ENCODE data around the gene NDUFA7. TPM values are rescaled to one million over a fixed set of nuclear protein-coding genes. Genes with fewer than 3 reads are reported as not detected.

The NDUFA7 gene
- polyA plus RNA-seq, 2 of the 4 experiments (the other 2 are of a cell fraction): 29.7 to 40.2 TPM

DNA sequence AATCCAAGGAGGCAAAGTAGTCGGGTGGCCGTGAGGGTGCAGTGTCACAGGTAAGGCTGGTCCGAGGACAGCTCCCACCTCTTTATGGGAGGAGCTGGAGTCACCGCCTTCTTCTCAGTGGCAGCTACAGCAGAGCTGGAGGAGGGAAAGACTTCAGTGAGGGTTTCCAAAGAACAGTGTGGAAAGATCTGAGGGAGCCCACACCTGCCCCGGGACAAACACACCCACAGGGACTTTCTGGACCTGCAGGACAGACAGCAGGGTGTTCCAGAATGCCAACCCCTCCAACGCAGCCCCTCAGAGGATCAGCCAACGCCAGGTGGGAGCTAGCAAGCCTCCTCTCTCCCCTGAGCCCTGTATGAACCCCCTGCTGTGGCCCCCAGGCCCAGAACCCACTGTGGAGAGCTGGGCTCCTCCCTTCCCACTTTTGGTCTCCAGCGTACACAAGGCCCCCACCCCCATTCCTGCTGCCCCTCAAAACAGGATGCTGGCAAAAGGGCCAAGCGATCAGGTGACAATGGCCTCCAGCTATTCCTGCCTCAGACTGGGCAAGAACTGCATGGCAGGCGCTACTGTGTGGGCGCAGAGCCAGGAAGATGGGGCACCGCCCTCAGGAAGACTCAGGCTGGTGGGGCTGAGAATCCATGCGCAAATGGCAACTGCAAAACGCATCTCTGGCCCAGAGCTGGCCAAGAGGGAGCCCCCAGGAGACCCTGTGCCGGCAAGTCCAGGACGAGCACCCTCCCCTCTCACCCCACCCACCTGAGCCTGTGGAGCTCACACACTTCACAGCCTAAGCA is 9.5 kb downstream of the NDUFA7 start:
- POLR2A ChIA-PET: interaction anchor here (2.1 kb wide), 1 partner anchor 9 kb away, joined by 7 read pairs; the partner anchor contains the start of genes NDUFA7 and RPS28
- WGBS (ENCODE audit: missing lambda C conversion rate): 81% methylated on average over 9 of the region's 16 CpGs
- no peak for DNase-seq (ENCODE audit: low read depth in 1 of 2, low spot score in 1 of 2)
- Histone ChIP-seq H3K4me1 (peaks cover 17% of the 10 kb centered on the region), H3K27ac (no peak overlapping the region), H3K4me2 (no peak overlapping the region), H3K4me3 (no peak overlapping the region), H3K9me3 (no peaks in the 10 kb centered on the region)
- no peak for ATAC-seq
- FAIRE-seq: no peak
- CTCF ChIA-PET: interaction anchor here (0.8 to 1.1 kb wide), 3 partner anchors 9 to 194 kb away, joined by 3 to 5 read pairs (median 3); no protein-coding TSS in a partner anchor
- TF ChIP-seq EHF (CRISPR knock-in tag; IDR thresholded peaks at IDR 0.05) (no peak), HEYL (CRISPR knock-in tag; IDR thresholded peaks at IDR 0.05) (no peak), TP53 (CRISPR knock-in tag; IDR thresholded peaks at IDR 0.05) (no peak), JUNB (IDR thresholded peaks at IDR 0.05) (no peak), EP300 (IDR thresholded peaks at IDR 0.05) (no peak), CBX2 (IDR thresholded peaks at IDR 0.05; ENCODE audit: borderline replicate concordance, low read depth) (no peak), HDAC2 (IDR thresholded peaks at IDR 0.05) (no peak), BHLHE40 (IDR thresholded peaks at IDR 0.05; ENCODE audit: low read depth, low read length) (no peak), ZFP36 (IDR thresholded peaks at IDR 0.05; ENCODE audit: borderline replicate concordance, partially characterized antibody) (no peak), HOXB5 (CRISPR knock-in tag; IDR thresholded peaks at IDR 0.05) (no peak), JUN (IDR thresholded peaks at IDR 0.05) (no peak), RCOR1 (IDR thresholded peaks at IDR 0.05; ENCODE audit: low read depth, low read length) (no peak), CEBPB (IDR thresholded peaks at IDR 0.05) (no peak), NPAS2 (CRISPR knock-in tag; IDR thresholded peaks at IDR 0.05; ENCODE audit: borderline replicate concordance) (no peak)
- TF ChIP-seq, protein P1, sequence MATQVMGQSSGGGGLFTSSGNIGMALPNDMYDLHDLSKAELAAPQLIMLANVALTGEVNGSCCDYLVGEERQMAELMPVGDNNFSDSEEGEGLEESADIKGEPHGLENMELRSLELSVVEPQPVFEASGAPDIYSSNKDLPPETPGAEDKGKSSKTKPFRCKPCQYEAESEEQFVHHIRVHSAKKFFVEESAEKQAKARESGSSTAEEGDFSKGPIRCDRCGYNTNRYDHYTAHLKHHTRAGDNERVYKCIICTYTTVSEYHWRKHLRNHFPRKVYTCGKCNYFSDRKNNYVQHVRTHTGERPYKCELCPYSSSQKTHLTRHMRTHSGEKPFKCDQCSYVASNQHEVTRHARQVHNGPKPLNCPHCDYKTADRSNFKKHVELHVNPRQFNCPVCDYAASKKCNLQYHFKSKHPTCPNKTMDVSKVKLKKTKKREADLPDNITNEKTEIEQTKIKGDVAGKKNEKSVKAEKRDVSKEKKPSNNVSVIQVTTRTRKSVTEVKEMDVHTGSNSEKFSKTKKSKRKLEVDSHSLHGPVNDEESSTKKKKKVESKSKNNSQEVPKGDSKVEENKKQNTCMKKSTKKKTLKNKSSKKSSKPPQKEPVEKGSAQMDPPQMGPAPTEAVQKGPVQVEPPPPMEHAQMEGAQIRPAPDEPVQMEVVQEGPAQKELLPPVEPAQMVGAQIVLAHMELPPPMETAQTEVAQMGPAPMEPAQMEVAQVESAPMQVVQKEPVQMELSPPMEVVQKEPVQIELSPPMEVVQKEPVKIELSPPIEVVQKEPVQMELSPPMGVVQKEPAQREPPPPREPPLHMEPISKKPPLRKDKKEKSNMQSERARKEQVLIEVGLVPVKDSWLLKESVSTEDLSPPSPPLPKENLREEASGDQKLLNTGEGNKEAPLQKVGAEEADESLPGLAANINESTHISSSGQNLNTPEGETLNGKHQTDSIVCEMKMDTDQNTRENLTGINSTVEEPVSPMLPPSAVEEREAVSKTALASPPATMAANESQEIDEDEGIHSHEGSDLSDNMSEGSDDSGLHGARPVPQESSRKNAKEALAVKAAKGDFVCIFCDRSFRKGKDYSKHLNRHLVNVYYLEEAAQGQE (IDR thresholded peaks at IDR 0.05): no peak
- TF ChIP-seq, protein P2, sequence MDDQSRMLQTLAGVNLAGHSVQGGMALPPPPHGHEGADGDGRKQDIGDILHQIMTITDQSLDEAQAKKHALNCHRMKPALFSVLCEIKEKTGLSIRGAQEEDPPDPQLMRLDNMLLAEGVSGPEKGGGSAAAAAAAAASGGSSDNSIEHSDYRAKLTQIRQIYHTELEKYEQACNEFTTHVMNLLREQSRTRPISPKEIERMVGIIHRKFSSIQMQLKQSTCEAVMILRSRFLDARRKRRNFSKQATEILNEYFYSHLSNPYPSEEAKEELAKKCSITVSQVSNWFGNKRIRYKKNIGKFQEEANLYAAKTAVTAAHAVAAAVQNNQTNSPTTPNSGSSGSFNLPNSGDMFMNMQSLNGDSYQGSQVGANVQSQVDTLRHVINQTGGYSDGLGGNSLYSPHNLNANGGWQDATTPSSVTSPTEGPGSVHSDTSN (IDR thresholded peaks at IDR 0.05): no peak
- TF ChIP-seq, protein P3, sequence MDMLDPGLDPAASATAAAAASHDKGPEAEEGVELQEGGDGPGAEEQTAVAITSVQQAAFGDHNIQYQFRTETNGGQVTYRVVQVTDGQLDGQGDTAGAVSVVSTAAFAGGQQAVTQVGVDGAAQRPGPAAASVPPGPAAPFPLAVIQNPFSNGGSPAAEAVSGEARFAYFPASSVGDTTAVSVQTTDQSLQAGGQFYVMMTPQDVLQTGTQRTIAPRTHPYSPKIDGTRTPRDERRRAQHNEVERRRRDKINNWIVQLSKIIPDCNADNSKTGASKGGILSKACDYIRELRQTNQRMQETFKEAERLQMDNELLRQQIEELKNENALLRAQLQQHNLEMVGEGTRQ (IDR thresholded peaks at IDR 0.05): no peak
- TF ChIP-seq, protein P4, sequence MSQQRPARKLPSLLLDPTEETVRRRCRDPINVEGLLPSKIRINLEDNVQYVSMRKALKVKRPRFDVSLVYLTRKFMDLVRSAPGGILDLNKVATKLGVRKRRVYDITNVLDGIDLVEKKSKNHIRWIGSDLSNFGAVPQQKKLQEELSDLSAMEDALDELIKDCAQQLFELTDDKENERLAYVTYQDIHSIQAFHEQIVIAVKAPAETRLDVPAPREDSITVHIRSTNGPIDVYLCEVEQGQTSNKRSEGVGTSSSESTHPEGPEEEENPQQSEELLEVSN (IDR thresholded peaks at IDR 0.05; ENCODE audit: borderline replicate concordance, low read depth): no peak
- TF ChIP-seq, protein P5, sequence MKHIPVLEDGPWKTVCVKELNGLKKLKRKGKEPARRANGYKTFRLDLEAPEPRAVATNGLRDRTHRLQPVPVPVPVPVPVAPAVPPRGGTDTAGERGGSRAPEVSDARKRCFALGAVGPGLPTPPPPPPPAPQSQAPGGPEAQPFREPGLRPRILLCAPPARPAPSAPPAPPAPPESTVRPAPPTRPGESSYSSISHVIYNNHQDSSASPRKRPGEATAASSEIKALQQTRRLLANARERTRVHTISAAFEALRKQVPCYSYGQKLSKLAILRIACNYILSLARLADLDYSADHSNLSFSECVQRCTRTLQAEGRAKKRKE (CRISPR knock-in tag; IDR thresholded peaks at IDR 0.05; ENCODE audit: low read depth): no peak
- TF ChIP-seq, protein P6, sequence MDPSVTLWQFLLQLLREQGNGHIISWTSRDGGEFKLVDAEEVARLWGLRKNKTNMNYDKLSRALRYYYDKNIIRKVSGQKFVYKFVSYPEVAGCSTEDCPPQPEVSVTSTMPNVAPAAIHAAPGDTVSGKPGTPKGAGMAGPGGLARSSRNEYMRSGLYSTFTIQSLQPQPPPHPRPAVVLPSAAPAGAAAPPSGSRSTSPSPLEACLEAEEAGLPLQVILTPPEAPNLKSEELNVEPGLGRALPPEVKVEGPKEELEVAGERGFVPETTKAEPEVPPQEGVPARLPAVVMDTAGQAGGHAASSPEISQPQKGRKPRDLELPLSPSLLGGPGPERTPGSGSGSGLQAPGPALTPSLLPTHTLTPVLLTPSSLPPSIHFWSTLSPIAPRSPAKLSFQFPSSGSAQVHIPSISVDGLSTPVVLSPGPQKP (IDR thresholded peaks at IDR 0.05; ENCODE audit: low read depth, low read length): no peak

Data from A549 (cell line).